ENCODE measurements around the gene DNHD1.

The DNHD1 gene

DNA sequence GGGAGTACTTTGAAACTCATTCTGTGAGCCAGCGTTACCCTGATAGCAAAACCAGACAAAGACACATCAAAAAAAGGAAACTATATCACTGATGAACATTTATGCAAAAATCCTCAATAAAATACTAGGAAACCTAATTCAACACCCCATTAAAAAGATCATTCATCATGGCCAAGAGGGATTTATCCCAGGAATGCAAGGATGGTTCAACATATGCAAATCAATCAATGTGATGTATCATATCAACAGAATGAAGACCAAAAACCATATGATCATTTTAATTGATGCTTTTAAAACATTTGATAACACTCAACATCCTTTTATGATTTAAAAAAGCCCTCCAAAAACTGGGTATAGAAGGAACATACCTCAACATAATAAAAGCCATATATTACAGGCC is 86.5 kb downstream of the DNHD1 start:
- Histone ChIP-seq H3K79me2 (ENCODE audit: insufficient read depth, low read length) (no peaks in the 10 kb centered on the region), H3K4me3 (ENCODE audit: low read length, poor library complexity, severe bottlenecking) (no peak overlapping the region), H3K36me3 (ENCODE audit: insufficient read depth, low read length) (0 out of 2 replicates have a peak, but pooled peaks cover 3% of the 10 kb centered on the region), H3K4me2 (ENCODE audit: low read depth, low read length, poor library complexity, severe bottlenecking) (no peak overlapping the region), H3K9me3 (ENCODE audit: insufficient read depth, low read depth, low read length) (peaks cover 7% of the 10 kb centered on the region; the same call in 1 of the 2 replicates), H3K27me3 (ENCODE audit: insufficient read depth, low read length, poor library complexity, severe bottlenecking) (no peaks in the 10 kb centered on the region), H3K4me1 (ENCODE audit: insufficient read depth, low read length, poor library complexity, severe bottlenecking) (no peaks in the 10 kb centered on the region), H2AFZ (ENCODE audit: low read length) (no peak overlapping the region), H4K20me1 (ENCODE audit: insufficient read depth, low read length, poor library complexity, severe bottlenecking) (no peaks in the 10 kb centered on the region), H3K9me2 (replicated peaks; ENCODE audit: low read depth, low read length) (no peaks in the 10 kb centered on the region), H3K9ac (ENCODE audit: low read depth, low read length, poor library complexity, severe bottlenecking) (no peak overlapping the region), H3F3A (ENCODE audit: low read depth) (no peaks in the 10 kb centered on the region)
- TF ChIP-seq, protein P1, sequence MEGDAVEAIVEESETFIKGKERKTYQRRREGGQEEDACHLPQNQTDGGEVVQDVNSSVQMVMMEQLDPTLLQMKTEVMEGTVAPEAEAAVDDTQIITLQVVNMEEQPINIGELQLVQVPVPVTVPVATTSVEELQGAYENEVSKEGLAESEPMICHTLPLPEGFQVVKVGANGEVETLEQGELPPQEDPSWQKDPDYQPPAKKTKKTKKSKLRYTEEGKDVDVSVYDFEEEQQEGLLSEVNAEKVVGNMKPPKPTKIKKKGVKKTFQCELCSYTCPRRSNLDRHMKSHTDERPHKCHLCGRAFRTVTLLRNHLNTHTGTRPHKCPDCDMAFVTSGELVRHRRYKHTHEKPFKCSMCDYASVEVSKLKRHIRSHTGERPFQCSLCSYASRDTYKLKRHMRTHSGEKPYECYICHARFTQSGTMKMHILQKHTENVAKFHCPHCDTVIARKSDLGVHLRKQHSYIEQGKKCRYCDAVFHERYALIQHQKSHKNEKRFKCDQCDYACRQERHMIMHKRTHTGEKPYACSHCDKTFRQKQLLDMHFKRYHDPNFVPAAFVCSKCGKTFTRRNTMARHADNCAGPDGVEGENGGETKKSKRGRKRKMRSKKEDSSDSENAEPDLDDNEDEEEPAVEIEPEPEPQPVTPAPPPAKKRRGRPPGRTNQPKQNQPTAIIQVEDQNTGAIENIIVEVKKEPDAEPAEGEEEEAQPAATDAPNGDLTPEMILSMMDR (conservative IDR thresholded peaks at IDR 0.05; ENCODE audit: low read length): no peak
- TF ChIP-seq EZH2phosphoT487 (IDR thresholded peaks at IDR 0.05; ENCODE audit: borderline replicate concordance): no peak

DNA sequence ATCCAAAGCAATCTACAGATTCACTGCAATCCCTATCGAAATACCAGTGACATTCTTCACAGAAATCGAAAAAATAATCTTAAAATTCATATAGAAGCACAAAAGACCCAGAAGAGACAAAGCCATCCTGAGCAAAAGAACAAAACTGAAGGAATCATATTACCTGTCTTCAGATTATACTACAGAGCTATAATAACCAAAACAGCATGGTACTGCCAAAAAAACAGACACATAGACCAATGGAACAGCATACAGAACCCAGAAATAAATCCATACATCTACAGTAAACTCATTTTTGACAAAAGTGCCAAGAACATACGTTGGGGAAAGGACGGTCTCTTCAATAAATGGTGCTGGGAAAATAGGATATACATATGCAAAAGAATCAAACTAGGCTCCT is 87.4 kb downstream of the DNHD1 start:
- Histone ChIP-seq H3K79me2 (ENCODE audit: insufficient read depth, low read length) (no peaks in the 10 kb centered on the region), H3K27me3 (ENCODE audit: insufficient read depth, low read length, poor library complexity, severe bottlenecking) (no peaks in the 10 kb centered on the region), H3K9me2 (replicated peaks; ENCODE audit: low read depth, low read length) (no peaks in the 10 kb centered on the region), H3K9ac (ENCODE audit: low read depth, low read length, poor library complexity, severe bottlenecking) (no peak overlapping the region), H4K20me1 (ENCODE audit: insufficient read depth, low read length, poor library complexity, severe bottlenecking) (no peaks in the 10 kb centered on the region), H3K4me1 (ENCODE audit: insufficient read depth, low read length, poor library complexity, severe bottlenecking) (no peaks in the 10 kb centered on the region), H3K4me3 (ENCODE audit: low read length, poor library complexity, severe bottlenecking) (no peak overlapping the region), H3K9me3 (ENCODE audit: insufficient read depth, low read depth, low read length) (peaks cover 7% of the 10 kb centered on the region; the same call in 1 of the 2 replicates), H2AFZ (ENCODE audit: low read length) (no peak overlapping the region), H3F3A (ENCODE audit: low read depth) (no peaks in the 10 kb centered on the region), H3K36me3 (ENCODE audit: insufficient read depth, low read length) (0 out of 2 replicates have a peak, but pooled peaks cover 3% of the 10 kb centered on the region), H3K4me2 (ENCODE audit: low read depth, low read length, poor library complexity, severe bottlenecking) (no peak overlapping the region)
- no peak for TF ChIP-seq EZH2phosphoT487 (IDR thresholded peaks at IDR 0.05; ENCODE audit: borderline replicate concordance)
- TF ChIP-seq, protein P1 (conservative IDR thresholded peaks at IDR 0.05; ENCODE audit: low read length): no peak

DNA sequence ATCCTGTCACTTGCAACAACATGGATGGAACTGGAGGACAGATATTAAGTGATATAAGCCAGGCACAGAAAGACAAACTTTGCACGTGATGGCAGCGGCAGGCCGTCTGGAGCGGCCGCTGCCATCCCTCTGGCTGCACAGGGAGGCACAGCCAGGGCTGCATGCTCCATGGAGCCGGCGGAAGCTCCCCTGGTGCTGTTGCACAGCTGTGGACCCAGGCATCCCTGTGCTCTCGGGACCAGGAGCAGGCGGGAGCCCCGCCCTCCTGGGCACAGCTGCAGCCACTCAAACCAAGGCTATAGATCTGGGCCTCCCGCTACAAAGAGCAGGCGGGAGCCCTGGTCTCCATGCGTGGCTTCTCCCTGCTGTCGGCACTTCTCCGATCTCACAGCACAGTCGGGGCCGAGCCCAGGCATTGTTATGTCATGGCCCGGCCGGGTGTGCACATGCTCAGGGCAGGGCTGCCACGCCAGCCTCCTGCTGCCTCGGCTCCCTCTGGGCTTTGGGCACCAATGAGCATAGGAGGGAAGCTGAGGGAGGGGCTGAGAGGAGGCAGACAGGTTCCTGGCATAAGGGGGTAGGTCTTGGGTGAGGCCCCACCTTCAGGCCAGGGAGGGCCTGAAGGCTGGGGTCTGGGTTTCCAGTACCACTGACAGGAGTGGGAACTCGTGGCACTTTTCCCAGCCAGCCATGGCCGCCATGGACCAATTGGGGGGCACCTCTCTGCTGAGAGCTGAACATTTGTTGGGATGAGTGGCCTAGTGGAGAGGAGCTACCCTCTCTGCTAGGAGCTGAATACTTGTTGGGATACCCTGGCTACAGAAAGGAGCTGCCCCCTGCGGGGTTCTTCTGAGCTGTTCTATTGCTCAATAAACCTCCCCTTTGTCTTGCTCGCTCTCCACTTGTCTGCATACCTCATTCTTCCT is 89.6 kb downstream of the DNHD1 start:
- Histone ChIP-seq H2AFZ (ENCODE audit: low read length) (no peak overlapping the region), H3K9me2 (replicated peaks; ENCODE audit: low read depth, low read length) (no peaks in the 10 kb centered on the region), H3K9ac (ENCODE audit: low read depth, low read length, poor library complexity, severe bottlenecking) (no peak overlapping the region), H3K4me1 (ENCODE audit: insufficient read depth, low read length, poor library complexity, severe bottlenecking) (no peaks in the 10 kb centered on the region), H3K27me3 (ENCODE audit: insufficient read depth, low read length, poor library complexity, severe bottlenecking) (no peaks in the 10 kb centered on the region), H4K20me1 (ENCODE audit: insufficient read depth, low read length, poor library complexity, severe bottlenecking) (no peaks in the 10 kb centered on the region), H3F3A (ENCODE audit: low read depth) (no peaks in the 10 kb centered on the region), H3K9me3 (ENCODE audit: insufficient read depth, low read depth, low read length) (peaks cover 7% of the 10 kb centered on the region; the same call in 1 of the 2 replicates), H3K36me3 (ENCODE audit: insufficient read depth, low read length) (peaks cover 8% of the 10 kb centered on the region), H3K4me3 (ENCODE audit: low read length, poor library complexity, severe bottlenecking) (no peak overlapping the region), H3K4me2 (ENCODE audit: low read depth, low read length, poor library complexity, severe bottlenecking) (no peak overlapping the region), H3K79me2 (ENCODE audit: insufficient read depth, low read length) (no peaks in the 10 kb centered on the region)
- TF ChIP-seq EZH2phosphoT487 (IDR thresholded peaks at IDR 0.05; ENCODE audit: borderline replicate concordance): no peak
- TF ChIP-seq, protein P1 (conservative IDR thresholded peaks at IDR 0.05; ENCODE audit: low read length): no peak

All from Loucy (cell line).